ENCODE measurements around the gene TRIM31.

GRCh38 chr6:30129265-30130178 is 16.6 kb upstream of the TRIM31 start:
- no peak for TF ChIP-seq CTCF (IDR thresholded peaks at IDR 0.05; ENCODE audit: low read length)
- no peak for TF ChIP-seq EZH2phosphoT487 (IDR thresholded peaks at IDR 0.05; ENCODE audit: low read length)
- no peak for TF ChIP-seq EZH2 (optimal IDR thresholded peaks at IDR 0.05; ENCODE audit: low read depth, low read length)
